GM12891 (cell line): ENCODE data around the gene RALB.

Source experiments
- POLR2A ChIP-seq: IDR thresholded peaks from 2 replicates; pipeline ENCODE4 v1.6.1; 2011; ENCODE audit warnings: low read depth, low read length, control low read depth
- POLR2AphosphoS5 ChIP-seq: IDR thresholded peaks from 2 replicates; pipeline ENCODE4 v1.6.1; 2011; ENCODE audit warnings: low read depth, low read length, control low read depth
- TAF1 ChIP-seq: IDR thresholded peaks from 2 replicates; pipeline ENCODE4 v1.6.1; 2011; ENCODE audit warnings: low read depth, low read length, control low read depth

GRCh38 chr2:120226316-120226715, 26.3 kb upstream of the RALB start:
- TF ChIP-seq POLR2A (no peak), POLR2AphosphoS5 (no peak), TAF1 (no peak)
